Hepatic stellate cell (primary cell): ENCODE measurements around the gene HOXA1.

Experiments
- DNase-seq: peaks from one replicate; pipeline ENCODE4 v3.0.0; 2011; ENCODE audit warnings: low spot score

Gene HOXA1

GRCh38 chr7:27105301-27106031 is 9.7 kb upstream of the HOXA1 start:
- no peak for DNase-seq

GRCh38 chr7:27104341-27105058 is 8.7 kb upstream of the HOXA1 start:
- DNase-seq: no peak

- no peak for DNase-seq
These were observed 7.9 kb upstream of the HOXA1 start for GRCh38 chr7:27103489-27104226.

GRCh38 chr7:27102581-27103442 is 7.0 kb upstream of the HOXA1 start, which contains the start of gene HOXA2:
TSS of gene HOXA2 (minus strand) at chr7:27102683. CDS start at chr7:27102500, 183 bp downstream.
- peak; percentile 82 for DNase-seq

- DNase-seq: no peak
These were observed 6.3 kb upstream of the HOXA1 start for GRCh38 chr7:27101957-27102580.

GRCh38 chr7:27101171-27101956 is 5.6 kb upstream of the HOXA1 start:
- DNase-seq: no peak

GRCh38 chr7:27100694-27101170 is 4.9 kb upstream of the HOXA1 start:
- DNase-seq: no peak

- DNase-seq: no peak
These were observed 3.9 kb upstream of the HOXA1 start for GRCh38 chr7:27099453-27100370.

GRCh38 chr7:27098578-27099451 is 3.0 kb upstream of the HOXA1 start:
- no peak for DNase-seq

- no peak for DNase-seq
These were observed 2.1 kb upstream of the HOXA1 start for GRCh38 chr7:27097686-27098577.

- DNase-seq: peak; percentile 75
These were observed 1.1 kb upstream of the HOXA1 start for GRCh38 chr7:27096768-27097514.

- DNase-seq: no peak
These were observed 527 bp downstream of the HOXA1 start for GRCh38 chr7:27095050-27095896.

- DNase-seq: no peak
These were observed 1.3 kb downstream of the HOXA1 start for GRCh38 chr7:27094304-27095049.

GRCh38 chr7:27093184-27093895 is 2.5 kb downstream of the HOXA1 start:
- DNase-seq: no peak
